ENCODE measurements around the gene PRKAR1A. TPM values are rescaled to one million over a fixed set of nuclear protein-coding genes. Genes with fewer than 3 reads are reported as not detected.
A peak's percentile ranks its signal among the peaks of the same experiment; 100 is the strongest.

The PRKAR1A gene
- 232 and 233 TPM in 2 replicates for total RNA-seq

DNA sequence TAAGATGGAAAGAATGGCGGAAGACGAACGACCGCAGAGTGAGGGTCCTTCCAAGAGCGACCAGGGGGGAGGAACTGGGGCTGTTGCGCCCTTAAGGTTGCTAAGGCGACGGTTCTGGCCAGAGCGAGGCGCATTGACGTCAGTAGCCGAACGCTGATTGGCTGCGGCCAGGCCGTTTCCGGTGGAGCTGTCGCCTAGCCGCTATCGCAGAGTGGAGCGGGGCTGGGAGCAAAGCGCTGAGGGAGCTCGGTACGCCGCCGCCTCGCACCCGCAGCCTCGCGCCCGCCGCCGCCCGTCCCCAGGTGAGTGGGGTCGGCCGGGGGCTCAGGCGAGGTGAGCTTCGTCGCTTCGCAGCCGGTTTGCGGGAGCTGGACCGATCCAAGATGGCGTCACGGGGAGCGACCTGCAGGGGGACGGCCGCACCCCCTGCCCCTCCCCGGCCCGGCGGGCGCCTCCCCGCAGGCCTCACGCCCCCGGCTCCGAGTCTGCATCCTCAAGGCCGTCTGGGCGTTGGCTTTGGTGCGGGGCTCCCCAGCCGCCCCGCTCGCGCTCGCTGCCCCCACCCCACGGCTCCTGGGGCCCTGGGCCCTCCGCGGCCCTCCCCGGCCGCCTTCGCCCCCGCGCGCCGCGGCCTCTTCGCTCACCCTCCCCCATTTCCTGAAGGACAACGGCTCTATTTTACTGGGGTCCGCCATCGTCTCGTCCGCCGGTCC is at the start of gene PRKAR1A:
TSS of gene PRKAR1A (plus strand) at position 184 of the 713 bp plus-strand sequence. CDS start 2,970 bp downstream, outside the sequence.
- TF ChIP-seq CTCF (IDR thresholded peaks at IDR 0.05; ENCODE audit: insufficient read depth, low read length, poor library complexity, severe bottlenecking): no peak
- peak; percentile 74 for DNase-seq (ENCODE audit: low read depth)
- Histone ChIP-seq H3K4me3 (ENCODE audit: low read depth, low read length) (peak within 1 kb of the TSS; percentile 96), H3K27me3 (ENCODE audit: control insufficient read depth, insufficient read depth, low read length) (no peaks in the 10 kb centered on the region), H3K36me3 (ENCODE audit: control insufficient read depth, insufficient read depth, low read length) (no peaks in the 10 kb centered on the region)

GRCh38 chr17:68463211-68464019 is 48.8 kb upstream of the PRKAR1A start:
- Histone ChIP-seq H3K4me3 (ENCODE audit: low read depth, low read length) (no peak overlapping the region), H3K27me3 (ENCODE audit: control insufficient read depth, insufficient read depth, low read length) (no peaks in the 10 kb centered on the region), H3K36me3 (ENCODE audit: control insufficient read depth, insufficient read depth, low read length) (no peaks in the 10 kb centered on the region)
- DNase-seq (ENCODE audit: low read depth): no peak
- no peak for TF ChIP-seq CTCF (IDR thresholded peaks at IDR 0.05; ENCODE audit: insufficient read depth, low read length, poor library complexity, severe bottlenecking)

DNA sequence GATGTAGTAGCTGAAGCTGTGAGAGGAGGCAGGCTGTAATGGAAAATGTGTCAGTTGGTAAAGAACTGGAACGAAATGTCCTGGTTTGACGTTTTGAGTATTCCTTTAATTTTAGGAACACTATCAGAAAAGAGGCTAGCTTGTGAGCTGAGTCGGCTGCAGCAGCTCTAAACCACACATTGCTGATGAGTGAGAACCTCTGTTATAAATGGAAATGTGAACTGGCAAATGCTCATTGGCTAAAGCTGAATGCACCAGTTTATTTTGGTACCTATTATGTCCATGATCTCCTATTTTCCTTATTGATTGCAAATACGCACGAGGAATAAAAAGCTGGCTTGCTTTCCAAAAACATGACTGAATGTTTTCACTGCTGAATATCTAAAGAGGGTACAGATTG is 43.9 kb upstream of the PRKAR1A start:
- Histone ChIP-seq H3K27me3 (ENCODE audit: control insufficient read depth, insufficient read depth, low read length) (no peaks in the 10 kb centered on the region), H3K36me3 (ENCODE audit: control insufficient read depth, insufficient read depth, low read length) (no peaks in the 10 kb centered on the region), H3K4me3 (ENCODE audit: low read depth, low read length) (no peak overlapping the region)
- DNase-seq (ENCODE audit: low read depth): no peak
- TF ChIP-seq CTCF (IDR thresholded peaks at IDR 0.05; ENCODE audit: insufficient read depth, low read length, poor library complexity, severe bottlenecking): no peak

DNA sequence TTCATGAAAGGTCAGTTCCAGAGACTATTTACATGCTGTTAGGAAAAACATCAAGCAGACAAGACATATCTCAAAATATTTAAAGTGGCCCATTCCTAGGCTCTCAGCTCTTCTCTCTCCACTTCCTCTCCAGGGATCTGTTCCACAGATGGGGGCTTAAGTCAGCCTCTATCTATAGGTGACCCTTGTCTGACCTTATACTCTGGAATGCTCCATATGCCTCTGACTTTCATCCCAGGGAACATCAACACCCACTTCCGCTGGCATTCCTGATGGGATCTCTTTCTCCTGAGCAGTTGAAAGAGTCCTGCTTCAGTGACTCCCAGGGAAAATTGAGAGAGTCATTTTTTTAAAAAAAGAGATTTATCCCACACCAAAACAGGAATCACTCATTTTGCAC is 43.4 kb upstream of the PRKAR1A start:
- Histone ChIP-seq H3K36me3 (ENCODE audit: control insufficient read depth, insufficient read depth, low read length) (no peaks in the 10 kb centered on the region), H3K27me3 (ENCODE audit: control insufficient read depth, insufficient read depth, low read length) (no peaks in the 10 kb centered on the region), H3K4me3 (ENCODE audit: low read depth, low read length) (no peak overlapping the region)
- no peak for DNase-seq (ENCODE audit: low read depth)
- TF ChIP-seq CTCF (IDR thresholded peaks at IDR 0.05; ENCODE audit: insufficient read depth, low read length, poor library complexity, severe bottlenecking): no peak

DNA sequence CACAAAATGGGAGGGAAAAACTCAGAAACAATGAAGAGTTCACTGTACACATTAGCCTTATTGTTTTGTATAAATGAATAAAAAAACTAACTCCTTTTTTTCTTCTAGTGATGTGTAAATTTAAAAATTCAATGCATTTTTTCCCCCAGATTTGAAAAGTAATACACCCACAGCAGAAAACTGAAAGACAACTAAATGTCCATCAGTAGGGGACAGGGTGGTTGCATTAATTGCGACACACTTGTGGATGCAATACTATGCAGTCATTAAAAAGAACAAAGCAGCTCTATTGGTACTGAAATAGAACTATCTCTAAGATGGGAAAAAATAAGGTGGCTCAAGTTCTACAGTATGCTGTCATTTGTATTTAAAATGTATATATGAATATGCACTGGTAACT is 41.3 kb upstream of the PRKAR1A start:
- no peaks in the 10 kb centered on the region for H3K27me3 ChIP-seq (ENCODE audit: control insufficient read depth, insufficient read depth, low read length)
- TF ChIP-seq CTCF (IDR thresholded peaks at IDR 0.05; ENCODE audit: insufficient read depth, low read length, poor library complexity, severe bottlenecking): no peak
- no peaks in the 10 kb centered on the region for H3K36me3 ChIP-seq (ENCODE audit: control insufficient read depth, insufficient read depth, low read length)

More for the DNA sequence above, 41.3 kb upstream of the PRKAR1A start:
- no peak for DNase-seq (ENCODE audit: low read depth)
- no peak overlapping the region for H3K4me3 ChIP-seq (ENCODE audit: low read depth, low read length)

All from kidney epithelial cell (primary cell).